Hepatocyte (in vitro differentiated cells): Measurements from ENCODE around the gene NAA20.

Source experiments
- EZH2 ChIP-seq: fragments of 200-600 bp; sonication (generic); IDR thresholded peaks from 2 replicates; pipeline ENCODE4 v1.6.1; 2016; ENCODE audit warnings: antibody characterized with exemption, mild to moderate bottlenecking, borderline replicate concordance
- TF ChIP-seq, protein P1 (sequence below): fragments of 200-600 bp; sonication (generic); IDR thresholded peaks from 2 replicates; pipeline ENCODE4 v1.5.1; 2016; ENCODE audit warnings: antibody characterized with exemption, mild to moderate bottlenecking; ENCODE audit not compliant: poor library complexity

- TF ChIP-seq, protein P1, sequence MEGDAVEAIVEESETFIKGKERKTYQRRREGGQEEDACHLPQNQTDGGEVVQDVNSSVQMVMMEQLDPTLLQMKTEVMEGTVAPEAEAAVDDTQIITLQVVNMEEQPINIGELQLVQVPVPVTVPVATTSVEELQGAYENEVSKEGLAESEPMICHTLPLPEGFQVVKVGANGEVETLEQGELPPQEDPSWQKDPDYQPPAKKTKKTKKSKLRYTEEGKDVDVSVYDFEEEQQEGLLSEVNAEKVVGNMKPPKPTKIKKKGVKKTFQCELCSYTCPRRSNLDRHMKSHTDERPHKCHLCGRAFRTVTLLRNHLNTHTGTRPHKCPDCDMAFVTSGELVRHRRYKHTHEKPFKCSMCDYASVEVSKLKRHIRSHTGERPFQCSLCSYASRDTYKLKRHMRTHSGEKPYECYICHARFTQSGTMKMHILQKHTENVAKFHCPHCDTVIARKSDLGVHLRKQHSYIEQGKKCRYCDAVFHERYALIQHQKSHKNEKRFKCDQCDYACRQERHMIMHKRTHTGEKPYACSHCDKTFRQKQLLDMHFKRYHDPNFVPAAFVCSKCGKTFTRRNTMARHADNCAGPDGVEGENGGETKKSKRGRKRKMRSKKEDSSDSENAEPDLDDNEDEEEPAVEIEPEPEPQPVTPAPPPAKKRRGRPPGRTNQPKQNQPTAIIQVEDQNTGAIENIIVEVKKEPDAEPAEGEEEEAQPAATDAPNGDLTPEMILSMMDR = no peak
- no peak for TF ChIP-seq EZH2
These were observed 23.0 kb upstream of the NAA20 start for GRCh38 chr20:19993958-19994669.
